NCI-H2171 (cell line): Measurements from ENCODE around the gene DLK1.

Experiments
- DNase-seq: peaks from one replicate; lab custom pipeline; 2025; lab: John Stamatoyannopoulos, UW

DLK1 gene

DNA sequence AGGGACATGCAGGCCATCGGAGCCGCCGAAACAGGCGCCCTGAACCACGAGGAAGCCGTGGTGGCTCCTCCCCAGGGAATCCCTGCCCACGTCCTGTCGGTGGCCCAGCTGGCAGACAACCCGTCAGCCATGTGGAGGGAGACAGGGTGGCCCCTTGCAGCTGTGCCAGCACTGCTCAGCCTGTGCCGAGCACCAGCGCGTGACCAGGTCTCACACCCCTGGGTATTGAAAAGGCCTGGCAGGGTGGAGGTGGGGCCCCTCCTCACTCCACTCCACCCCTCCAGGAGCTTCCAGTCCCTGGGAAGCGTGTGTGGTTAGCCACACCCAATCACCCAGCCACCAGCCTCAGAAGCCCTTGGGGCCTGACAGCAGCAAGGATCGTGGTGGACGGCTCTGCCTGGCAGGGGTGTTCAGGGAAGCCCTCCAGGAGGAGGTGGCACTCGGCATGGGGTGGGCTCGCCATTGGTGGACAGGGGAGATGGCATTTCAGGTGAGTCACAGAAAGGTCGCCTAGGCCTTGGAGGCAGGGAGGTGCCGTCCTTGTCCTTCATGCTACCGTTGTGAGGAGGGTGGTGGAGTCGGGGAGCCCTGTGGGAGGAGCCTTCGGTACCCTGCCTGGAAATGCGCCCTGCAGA is 12.3 kb upstream of the DLK1 start:
- peak; percentile 77 for DNase-seq

DNA sequence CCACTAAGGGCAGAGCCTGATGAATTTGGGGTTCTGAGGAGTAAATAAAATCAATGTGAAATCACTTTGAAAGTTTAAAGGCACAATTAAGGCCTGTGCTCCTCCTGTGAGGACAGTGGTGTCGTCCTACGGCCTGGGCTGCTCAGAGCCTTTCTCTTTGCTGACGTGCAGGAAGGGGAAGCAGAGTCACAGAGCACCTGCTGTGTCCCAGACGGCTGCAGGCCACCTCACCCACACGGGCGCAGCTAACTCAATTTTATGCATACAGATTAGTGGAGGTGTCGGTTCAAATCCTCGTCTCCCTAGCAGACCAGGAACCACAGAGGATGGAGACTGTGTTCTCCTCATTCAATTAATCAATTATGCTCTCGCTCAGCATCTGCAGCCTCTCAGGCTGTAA is 11.4 kb upstream of the DLK1 start:
- DNase-seq, result no peak

DNA sequence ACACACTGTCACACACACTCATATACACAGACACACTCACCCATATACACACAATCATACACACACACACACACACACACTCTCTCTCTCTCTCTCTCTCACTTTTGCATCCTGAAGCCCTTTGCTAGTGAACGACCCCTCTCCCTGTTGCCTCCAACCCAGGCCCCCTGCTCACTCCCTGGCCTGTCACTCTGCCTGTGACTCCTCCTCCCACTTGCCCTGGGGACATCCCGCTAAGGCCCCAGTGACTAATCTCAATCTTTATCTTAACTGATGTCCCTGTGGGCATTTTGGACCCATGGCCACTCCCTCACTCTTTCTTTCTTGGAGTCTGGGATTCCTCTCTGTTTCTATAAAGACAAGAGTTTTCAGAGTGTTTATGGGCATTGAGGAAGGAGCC is 10.9 kb upstream of the DLK1 start:
- DNase-seq, result no peak

DNA sequence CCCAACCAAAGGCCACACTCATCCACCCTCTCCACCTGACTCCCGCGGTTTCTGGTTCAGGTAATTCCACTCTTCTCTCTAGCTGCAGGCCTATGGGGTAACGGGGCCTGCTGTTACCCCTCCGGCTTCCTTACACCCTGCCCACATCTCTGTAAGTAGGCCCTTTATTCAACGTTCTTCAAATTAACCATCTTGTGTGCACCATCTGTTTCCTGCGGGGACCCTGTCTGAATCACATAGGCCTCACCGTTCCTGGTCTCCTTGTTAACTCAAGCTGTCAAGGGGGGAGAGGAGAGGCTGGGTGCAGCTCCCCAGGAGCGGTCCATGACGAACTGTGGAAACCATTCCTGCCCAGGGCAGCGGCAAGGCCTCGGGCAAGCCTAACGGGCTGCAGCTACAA is 9.3 kb upstream of the DLK1 start:
- peak; percentile 83 for DNase-seq

DNA sequence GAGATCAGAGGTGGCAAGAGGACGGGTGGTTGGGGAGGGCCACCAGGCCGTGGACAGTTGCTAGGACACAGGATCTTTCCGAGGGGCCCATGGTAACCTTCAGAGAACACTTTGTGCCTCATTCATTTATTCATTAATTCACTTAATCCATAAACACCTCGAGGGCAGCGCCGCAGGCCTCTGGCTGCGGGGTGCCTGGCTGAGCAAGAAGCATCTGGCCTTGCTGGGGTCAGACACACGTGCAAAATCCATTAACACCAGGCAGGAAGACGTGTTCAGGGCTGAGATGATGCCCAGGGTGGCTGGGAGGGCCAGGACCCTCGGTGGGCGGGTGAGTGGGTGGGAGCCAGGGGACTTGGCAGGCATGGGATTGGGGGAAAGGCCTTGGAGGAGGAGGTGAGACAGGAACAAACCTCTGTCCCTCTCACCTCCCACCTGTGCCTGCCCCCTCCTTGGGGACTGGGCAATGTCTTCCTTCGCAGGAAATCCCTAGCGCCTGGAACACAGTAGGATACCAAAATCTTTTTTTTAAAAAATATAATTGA is 6.6 kb upstream of the DLK1 start:
- DNase-seq, result no peak

DNA sequence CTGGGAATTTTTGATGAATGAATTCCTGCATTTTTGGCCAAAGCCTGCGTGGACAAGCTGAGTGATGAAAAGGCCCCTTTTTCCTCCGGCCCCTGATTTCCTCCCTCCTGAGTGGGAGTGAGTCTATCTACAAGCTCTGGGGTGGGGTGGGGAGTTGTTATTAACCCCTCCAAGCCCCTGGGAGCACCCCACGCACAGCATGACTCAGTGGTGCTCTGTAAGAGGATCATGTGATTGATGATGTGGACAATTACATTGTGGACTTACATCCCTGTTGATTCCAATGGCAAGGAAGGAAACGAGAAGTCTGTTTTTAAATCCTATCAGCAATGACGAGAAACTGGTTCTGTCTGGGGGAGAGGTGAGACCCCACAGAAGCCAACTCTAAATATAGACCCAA is 5.1 kb upstream of the DLK1 start:
- no peak for DNase-seq

DNA sequence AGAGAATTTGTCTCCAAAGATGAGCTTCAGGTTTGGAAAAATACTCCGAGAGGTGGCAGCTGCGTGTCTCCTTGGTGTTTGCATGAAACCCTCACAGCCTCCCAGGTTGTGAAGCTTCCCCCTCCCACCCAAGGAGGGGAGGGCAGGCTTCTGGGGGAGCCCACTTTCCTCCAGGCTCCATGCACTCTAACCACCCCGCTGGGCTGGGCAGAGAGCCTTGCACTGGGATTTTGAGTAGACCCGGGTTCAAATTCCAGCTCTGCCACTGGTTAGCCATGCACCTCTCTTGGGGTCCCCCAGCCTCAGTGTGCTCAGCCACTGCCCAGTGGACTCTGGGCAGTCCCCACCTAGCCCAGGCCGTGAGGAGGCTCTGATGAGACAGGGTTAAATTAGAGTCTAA is 4.3 kb upstream of the DLK1 start:
- no peak for DNase-seq

DNA sequence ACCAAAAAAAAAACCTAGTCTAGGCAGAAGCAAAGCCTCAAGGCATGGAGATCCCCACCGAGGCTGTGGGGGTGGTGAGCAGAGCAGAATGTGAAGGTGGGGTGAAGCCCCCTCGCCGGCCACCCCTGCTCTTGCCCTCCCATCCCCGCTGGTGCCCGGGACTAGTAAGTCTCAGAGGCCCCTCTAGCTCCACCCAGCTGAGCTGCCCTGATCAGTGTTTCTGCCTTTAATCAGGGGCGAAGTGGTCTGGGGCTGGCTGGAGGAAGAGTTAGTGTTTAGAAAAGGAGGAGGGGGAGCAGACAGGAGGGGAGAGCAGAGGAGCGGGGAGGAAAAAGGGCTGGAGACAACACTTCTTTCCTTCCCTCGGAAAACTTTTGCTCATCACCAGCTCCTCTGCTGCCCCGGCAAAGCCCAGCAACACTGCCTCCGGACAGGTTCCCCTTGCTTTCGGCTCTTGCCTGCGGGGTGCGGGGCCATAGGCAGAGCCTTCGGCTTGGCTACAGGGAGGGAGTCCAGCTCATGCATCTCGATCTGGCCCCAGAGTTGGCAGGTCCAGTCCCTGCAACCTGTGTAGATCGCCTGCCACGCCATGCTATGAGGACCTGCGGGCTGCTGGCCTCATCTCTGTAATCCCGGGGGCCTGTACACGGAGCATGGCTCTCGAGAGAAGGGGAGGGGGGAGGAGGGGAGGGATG is 3.4 kb upstream of the DLK1 start:
- DNase-seq, result no peak

DNA sequence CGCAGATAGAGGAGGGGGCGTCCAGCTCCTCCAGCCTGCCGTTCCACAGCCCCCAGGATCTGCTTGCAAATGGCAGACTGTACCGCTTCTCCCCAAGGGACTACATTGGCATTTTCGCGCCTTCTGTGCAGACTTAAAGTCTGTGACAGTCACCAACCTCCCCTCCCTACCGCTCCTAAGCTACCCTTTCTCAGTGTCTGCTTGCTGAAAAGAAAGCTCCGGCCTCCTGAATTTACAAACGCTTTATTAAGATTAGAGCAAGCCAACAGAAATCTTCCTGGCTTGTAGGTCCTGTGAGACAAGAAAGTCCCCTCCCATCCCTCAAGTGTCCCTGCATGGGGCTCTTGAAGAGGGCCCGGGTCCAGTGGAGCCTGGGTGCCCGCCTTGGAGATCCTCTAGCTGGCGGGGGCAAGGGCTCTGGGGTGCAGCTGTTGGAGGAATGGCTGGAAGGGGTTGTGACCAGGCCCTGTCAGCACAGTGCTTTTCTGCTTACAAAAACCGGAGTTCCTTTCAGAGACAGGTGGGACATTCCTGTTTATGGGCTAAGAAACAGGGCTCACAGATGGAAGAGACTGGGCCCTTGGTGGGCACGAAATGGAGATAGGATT is 2.8 kb upstream of the DLK1 start:
- DNase-seq, result no peak

DNA sequence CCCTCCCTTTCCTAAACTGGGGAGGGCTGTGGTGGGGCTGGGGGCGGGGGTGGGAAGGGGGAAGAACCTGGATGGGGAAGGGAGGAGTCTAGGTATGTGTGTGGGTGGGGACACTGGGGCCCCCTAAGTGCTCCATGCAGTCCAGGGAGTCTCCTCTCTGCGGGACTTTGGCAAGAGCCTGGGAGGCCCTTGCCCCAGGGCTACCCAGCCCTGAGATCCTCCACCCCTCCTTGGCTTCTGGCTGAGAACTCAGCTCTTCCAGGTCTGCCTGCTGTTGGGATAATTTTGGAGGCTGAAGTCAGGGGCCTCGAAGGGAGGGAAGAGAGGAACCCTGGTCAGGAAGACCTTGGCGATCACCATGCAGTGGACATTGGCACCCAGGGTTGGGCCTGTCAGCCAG is 2.2 kb upstream of the DLK1 start:
- no peak for DNase-seq

DNA sequence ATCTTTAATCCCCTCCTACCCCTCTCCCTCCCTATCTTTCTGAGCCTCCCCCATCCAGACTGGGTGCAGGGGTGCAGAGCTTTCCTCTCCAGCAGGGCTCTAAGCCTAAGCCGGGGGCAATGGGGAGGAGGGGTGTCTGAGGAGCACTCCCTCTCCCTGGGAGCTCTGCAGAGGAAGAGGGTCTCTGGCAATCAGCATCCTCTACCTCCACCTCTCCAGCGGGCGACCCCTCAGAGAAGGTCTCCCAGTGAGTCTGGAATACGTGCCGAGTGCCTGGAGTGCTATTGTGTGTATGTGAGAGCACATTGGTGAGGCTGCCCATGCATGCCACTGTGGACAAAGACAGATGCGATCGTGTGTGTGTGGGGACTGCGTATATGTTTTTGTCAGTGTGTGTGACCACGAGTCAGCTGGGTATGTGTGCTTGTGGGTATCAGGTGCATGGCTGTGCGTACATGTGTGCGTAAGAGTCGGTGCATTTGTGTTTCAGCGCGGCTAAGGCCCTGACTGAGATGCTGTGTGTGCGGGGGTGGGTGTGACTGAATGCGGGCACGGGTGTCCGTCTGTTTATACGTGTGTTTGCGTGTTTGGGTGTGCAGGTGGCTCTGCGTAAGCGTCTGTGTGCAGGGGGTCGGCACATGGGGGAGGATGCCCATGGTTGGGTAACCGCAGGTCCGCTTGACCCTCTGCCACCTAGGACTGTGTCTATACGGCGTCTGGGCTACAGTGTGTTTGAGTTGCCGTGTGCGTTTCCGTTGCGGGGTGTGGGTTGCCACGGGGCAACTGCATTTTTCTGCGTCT is 905 bp upstream of the DLK1 start:
- no peak for DNase-seq

DNA sequence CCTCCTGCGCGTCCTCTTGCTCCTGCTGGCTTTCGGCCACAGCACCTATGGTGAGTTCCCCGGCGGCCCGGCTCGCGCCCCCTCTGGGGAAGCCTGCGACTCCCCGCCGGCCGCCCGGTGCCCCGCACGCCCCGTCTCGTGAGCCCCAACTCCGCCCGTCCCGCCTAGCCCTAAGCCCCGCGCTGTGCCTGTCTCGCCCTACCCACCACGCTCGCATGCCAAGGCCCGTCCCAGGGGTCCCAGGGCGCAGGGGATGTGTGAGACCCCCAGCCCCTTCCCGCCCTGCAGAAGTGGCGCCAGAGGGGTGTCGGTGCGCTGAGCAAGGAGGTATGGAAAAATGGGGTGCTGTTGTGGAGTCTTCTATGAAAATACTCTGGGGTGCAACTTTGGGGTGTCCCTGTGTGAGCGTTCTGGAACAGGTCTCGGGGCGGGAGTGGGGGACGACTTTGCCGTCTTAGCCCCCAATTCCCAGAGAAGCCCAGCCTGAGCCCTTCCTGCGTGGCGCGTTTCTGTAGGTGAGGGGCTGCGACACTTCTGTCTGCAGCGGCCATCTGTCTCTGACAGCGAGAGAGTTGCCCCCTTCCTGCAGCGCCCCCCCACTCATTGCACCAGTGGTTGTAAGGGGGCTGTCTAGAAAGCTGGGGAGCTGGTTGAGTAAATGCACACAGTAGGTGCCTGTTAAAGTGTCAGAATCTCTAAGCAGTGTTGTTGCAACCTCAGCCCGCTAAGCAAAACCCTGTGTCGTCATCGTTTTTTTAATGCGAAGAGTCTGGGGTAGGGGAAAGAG is 587 bp downstream of the DLK1 start:
- no peak for DNase-seq

DNA sequence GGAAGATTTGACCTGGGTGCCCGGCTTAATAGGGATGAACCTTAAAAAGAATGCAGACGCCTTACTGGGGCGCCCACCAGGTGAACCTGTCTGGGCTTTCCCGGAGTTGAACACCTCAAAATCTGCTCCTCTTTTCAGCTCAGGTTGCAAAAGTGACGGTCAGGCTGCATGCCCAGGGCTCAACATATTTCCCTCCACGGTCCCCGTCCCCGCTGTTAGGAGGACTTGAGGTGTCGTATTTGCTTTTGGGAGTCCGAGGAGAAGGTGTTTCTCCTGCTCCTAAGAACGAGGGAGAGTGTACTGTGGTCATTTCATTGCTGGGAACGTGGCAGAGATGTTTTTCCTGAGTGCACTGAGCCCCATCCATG is 1.2 kb downstream of the DLK1 start:
- no peak for DNase-seq

DNA sequence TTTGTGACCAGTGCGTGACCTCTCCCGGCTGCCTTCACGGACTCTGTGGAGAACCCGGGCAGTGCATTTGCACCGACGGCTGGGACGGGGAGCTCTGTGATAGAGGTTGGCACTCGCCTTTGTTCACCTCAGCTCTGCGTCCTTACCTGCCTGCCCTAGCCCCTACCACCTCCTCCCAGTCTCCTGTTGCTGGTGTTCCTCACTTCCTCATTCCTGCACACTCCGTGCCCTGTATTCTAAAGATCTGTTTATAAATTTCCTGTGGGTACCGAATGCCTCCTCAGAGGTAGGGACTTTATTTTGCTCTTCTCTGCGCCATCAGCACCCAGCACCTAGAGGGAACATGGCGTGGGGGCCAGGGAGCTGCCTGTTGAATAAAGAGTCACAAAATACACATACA is 2.3 kb downstream of the DLK1 start:
- DNase-seq, result no peak

DNA sequence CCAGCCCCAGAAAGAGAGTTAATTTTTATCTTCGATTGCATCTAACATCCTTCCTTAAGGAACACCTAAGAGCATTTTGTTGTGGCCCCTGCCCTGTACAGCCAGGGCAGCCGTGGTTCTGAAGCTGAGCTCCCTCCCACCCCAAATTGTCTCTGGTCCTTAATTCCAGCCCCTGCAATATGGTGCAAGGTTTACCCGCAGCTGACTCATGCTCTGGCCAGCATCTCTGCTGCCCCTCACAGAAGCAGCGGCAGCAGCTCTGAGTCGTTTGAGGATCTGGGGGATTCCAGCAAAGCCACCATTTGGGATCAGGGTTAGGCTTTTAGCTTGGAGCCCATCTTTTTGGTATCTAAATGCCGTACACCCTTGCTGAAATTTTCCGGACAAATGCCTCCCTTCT is 3.3 kb downstream of the DLK1 start:
- DNase-seq, result no peak

DNA sequence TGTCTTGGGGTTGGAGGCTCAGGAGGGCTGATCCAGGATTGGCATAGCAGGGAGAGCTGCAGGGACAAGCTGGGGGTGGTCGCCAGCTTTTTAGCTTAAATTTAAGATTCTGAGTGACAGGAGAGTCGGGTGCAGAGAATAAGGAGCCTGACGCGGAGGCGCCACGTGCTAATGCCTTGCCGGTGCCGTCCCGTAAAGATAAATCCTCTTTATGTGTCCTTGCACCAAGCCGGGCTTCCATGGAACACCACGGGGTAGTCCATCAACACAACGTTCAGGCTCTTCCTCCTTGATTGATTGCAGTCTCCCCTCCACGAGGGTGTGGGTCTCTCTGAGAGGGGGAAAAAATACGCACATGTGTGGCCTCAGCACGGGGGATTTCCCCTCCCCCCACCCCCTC is 3.9 kb downstream of the DLK1 start:
- DNase-seq, result no peak

DNA sequence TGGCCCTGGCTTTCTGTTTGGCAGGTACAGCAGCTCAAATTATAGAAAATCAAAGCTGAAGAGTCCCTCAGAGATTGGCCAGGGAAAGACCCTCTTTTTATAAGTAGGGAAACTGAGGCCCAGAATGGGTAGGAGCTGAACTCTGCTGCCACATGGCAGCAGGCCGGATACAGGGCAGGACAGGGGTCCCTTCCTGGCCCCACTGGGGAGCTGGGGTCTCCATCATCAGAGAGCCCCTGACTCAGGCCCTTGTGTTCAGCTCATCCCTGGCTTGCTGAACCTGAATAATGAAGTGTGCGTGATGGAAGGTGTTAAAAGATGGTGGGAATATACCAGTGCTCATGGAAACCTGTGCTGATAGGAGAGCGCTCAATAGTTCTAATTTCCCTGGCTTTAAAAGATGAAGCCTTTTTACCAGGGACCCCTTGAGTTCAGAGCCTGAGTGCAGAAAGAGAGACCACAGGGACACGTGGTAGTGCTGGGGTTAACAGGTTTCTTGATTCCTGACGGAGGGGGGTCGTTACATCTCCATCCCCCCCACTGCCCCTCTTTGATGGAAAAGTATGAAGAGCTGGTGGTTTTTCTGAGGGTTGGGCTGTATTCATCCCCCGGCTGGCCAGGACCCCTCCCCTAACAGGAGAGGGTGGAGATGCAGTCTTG is 4.4 kb downstream of the DLK1 start:
- DNase-seq, result no peak

DNA sequence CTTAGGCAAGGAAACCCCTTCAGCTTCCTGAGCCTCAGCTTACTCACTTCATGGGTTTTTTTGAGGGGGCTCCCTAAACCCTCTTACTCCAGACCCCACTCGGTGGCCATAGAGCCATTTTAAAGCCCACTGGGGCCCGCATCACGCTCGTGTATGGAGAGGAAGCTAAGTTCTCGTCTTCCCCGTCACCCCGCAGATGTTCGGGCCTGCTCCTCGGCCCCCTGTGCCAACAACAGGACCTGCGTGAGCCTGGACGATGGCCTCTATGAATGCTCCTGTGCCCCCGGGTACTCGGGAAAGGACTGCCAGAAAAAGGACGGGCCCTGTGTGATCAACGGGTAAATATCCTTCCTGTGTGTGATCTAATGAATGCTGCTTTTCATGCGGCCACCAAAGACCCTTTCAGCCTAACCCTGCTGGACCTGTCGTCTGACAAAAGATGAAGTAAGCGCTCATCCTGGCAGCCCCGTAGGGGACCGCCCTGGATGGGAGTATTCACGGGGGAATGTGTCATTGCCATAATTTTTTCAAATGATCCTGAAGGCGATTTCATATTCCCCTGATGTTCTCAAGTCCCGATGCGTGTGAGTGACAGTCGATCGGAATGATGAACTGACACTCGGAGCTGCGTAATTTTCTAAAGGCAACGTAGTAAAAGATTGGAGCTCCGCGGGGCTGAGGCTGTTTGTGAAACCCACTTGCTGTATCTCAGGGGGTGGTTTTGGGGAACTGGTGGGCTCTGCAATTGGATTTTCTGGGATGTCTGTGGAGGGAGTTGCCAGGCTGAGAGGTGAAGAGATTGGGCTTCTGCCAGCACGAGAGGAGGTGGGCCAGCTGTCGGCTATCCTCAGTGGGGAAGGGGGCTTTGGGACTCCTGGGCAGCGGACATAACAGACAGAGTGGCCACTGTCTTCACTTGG is 5.4 kb downstream of the DLK1 start:
- DNase-seq, result no peak

DNA sequence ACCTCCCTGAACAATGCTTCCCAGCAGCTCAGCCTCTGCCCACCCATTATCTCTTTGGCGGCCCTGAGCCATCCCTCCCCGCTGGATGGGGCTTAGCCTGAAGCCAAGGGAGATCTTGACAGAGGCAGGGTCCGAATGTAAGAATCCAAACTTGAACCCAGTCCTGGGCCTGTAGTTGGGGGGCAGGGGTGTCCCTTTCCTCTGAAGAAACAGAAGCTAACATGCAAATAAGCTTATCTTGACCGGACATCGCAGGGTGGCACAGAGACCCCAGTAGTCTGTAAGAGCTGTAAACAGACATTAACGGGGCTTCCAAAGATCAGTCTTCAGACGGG is 6.0 kb downstream of the DLK1 start:
- DNase-seq, result no peak

DNA sequence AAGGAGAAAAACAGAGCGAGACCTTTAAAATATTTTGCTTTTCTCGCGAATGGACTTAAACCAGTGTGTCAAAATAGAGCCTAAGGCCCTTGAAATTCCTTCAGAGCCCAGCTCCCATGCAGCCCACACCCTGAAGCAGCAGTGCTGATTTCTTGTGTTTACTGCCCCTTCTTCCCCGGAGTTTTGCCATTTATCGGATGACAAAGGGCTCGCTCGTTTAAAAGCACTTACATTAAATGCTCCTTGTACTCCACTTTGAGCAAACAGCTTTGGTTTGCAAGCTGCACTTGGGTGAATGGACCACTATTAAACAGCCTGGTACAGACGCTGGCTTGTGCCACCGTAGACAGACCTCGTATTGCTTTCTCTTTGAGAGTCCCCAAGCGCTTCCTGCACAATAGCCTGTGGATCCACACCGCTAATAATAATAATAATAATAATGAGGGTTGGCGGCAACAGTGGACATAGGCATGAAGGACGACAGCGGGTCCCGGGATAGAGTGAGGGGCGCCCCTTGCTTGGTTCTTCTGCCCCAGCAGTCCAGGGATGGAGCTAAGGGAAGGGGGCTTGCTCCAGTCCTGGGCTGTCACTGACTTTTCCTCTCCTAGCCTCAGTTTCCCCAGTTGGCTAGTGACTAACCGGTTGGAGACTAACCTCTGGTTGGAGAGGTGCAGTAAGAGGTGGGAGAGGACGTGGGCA is 6.6 kb downstream of the DLK1 start:
- no peak for DNase-seq
